ENCODE measurements around the gene NFASC.

The NFASC gene

GRCh38 chr1:205062895-205063294 lies 192.2 kb downstream of the NFASC start:
- no peak for DNase-seq (ENCODE audit: low read depth in 2 of 2)

GRCh38 chr1:205064301-205064700 lies 193.6 kb downstream of the NFASC start:
- DNase-seq (ENCODE audit: low read depth in 2 of 2) = no peak

- DNase-seq (ENCODE audit: low read depth in 2 of 2) = no peak
These were observed 194.2 kb downstream of the NFASC start for GRCh38 chr1:205064741-205065316.

GRCh38 chr1:205065666-205066065 lies 195.0 kb downstream of the NFASC start:
- no peak for DNase-seq (ENCODE audit: low read depth in 2 of 2)

- DNase-seq (ENCODE audit: low read depth in 2 of 2) = no peak
These were observed 195.6 kb downstream of the NFASC start for GRCh38 chr1:205066141-205066818.

- DNase-seq (ENCODE audit: low read depth in 2 of 2) = no peak
These were observed 196.4 kb downstream of the NFASC start for GRCh38 chr1:205067031-205067430.

GRCh38 chr1:205068001-205068400 lies 197.3 kb downstream of the NFASC start:
- DNase-seq (ENCODE audit: low read depth in 2 of 2) = no peak

GRCh38 chr1:205068457-205069040 lies 197.9 kb downstream of the NFASC start:
- no peak for DNase-seq (ENCODE audit: low read depth in 2 of 2)

GRCh38 chr1:205069371-205070125 lies 198.9 kb downstream of the NFASC start:
- no peak for DNase-seq (ENCODE audit: low read depth in 2 of 2)

GRCh38 chr1:205071028-205071409 lies 200.4 kb downstream of the NFASC start:
- DNase-seq (ENCODE audit: low read depth in 2 of 2) = no peak

- DNase-seq (ENCODE audit: low read depth in 2 of 2) = no peak
These were observed 201.1 kb downstream of the NFASC start for GRCh38 chr1:205071801-205072200.

- no peak for DNase-seq (ENCODE audit: low read depth in 2 of 2)
These were observed 201.6 kb downstream of the NFASC start for GRCh38 chr1:205072286-205072685.

Measured in stimulated activated CD4-positive, alpha-beta T cell treated with anti-CD3 and anti-CD28 coated beads, Interleukin-4, amount 100 ng/mL, for 48 hours (primary cell).